BJ (cell line): ENCODE data around the gene MFAP4. TPM values are rescaled to one million over a fixed set of nuclear protein-coding genes. Genes with fewer than 3 reads are reported as not detected.

ENCODE experiments used
- CTCF ChIA-PET: fragments of 350-600 bp; formaldehyde crosslinking; extraction: SDS; loops from one replicate; lab custom pipeline; 2021; ENCODE audit warnings: antibody characterized with exemption, inconsistent platforms; lab: Yijun Ruan, JAX
- POLR2A ChIA-PET: fragments of 300-600 bp; sonication (Branson Sonifier 250); formaldehyde crosslinking; extraction: SDS; loops from one replicate; lab custom pipeline; 2021; ENCODE audit warnings: antibody characterized with exemption; lab: Charles Lee
- DNase-seq: peaks from one replicate; pipeline ENCODE4 v3.0.0-alpha.2; 2011; ENCODE audit warnings: low read depth
- H3K27me3 ChIP-seq: 2 replicates; pipeline ENCODE4 v1.6.0; 2011; ENCODE audit warnings: low read length; ENCODE audit not compliant: control insufficient read depth, insufficient read depth
- H3K36me3 ChIP-seq: 2 replicates; pipeline ENCODE4 v1.5.1; 2011; ENCODE audit warnings: low read length; ENCODE audit not compliant: control insufficient read depth, insufficient read depth
- H3K4me3 ChIP-seq: 2 replicates; pipeline ENCODE4 v1.5.1; 2011; ENCODE audit warnings: low read depth, mild to moderate bottlenecking, control low read depth, low read length
- polyA plus RNA-seq: library from polyadenylated mRNA; depleted of rRNA; stranded (reverse); fragments of >200 nt; gene quantifications from 2 replicates; pipeline ENCODE4 v1.2.3, GENCODE V29; 2011
- TF ChIP-seq, protein P1 (sequence below): IDR thresholded peaks from 2 replicates; pipeline ENCODE4 v1.5.1; 2011; ENCODE audit warnings: low read depth, mild to moderate bottlenecking, control low read depth, inconsistent platforms, low read length, moderate library complexity; ENCODE audit not compliant: insufficient read depth

MFAP4 gene
- polyA plus RNA-seq, 1 experiment = 86.8 TPM

DNA sequence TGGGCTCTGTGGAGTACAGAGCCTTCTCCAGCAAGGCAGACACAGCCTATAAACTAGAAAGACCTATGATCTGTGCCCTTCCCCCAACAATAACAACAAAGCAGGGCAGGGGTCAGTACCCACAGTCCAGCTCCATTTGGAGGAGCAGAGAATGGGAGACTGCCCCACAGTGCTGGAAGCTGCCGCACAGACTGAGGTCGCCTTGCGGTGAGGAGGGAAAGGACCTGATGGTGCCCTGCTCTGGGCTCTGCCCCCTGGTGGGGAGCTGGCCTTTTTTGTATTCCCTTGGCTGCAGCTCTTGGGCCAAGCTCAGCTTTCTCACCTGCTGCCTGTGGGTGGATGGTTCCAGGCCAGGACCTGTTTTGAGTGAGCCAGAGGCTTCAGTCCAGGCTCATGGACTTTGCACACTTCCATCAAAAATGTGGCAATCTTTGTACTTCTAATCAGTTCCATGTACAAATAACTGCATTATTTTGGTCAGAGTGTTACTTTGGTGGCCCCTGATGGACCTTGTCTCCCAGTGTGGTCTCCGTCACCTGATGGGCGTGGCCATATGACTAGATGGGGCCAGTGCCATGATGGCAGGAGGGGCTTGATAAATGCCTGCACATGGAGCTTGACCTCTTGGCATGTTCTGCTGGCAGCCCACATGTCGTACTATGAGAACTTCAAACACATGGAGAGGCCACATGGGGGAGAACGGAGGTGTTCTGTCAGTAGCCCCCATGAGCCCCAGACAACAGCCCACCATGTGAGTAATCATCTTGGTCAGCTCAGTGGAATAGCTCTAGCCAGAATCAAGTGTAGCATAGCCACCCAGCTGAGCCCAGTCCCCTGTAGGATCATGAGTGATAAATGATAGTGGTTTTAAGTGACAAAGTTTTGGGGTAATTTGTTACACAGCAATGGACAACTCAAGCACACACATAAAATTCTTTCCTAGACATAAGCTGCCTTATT is 48.7 kb downstream of the MFAP4 start:
- CTCF ChIA-PET = interaction anchor here (0.6 to 1.8 kb wide), 8 partner anchors 9 to 109 kb away, joined by 3 to 9 read pairs (median 4); no protein-coding TSS in a partner anchor
- Histone ChIP-seq H3K36me3 (peaks cover 9% of the 10 kb centered on the region), H3K4me3 (no peak overlapping the region), H3K27me3 (no peaks in the 10 kb centered on the region)
- TF ChIP-seq, protein P1, sequence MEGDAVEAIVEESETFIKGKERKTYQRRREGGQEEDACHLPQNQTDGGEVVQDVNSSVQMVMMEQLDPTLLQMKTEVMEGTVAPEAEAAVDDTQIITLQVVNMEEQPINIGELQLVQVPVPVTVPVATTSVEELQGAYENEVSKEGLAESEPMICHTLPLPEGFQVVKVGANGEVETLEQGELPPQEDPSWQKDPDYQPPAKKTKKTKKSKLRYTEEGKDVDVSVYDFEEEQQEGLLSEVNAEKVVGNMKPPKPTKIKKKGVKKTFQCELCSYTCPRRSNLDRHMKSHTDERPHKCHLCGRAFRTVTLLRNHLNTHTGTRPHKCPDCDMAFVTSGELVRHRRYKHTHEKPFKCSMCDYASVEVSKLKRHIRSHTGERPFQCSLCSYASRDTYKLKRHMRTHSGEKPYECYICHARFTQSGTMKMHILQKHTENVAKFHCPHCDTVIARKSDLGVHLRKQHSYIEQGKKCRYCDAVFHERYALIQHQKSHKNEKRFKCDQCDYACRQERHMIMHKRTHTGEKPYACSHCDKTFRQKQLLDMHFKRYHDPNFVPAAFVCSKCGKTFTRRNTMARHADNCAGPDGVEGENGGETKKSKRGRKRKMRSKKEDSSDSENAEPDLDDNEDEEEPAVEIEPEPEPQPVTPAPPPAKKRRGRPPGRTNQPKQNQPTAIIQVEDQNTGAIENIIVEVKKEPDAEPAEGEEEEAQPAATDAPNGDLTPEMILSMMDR = peak; percentile 54
- DNase-seq = no peak
- POLR2A ChIA-PET = no interaction called here

DNA sequence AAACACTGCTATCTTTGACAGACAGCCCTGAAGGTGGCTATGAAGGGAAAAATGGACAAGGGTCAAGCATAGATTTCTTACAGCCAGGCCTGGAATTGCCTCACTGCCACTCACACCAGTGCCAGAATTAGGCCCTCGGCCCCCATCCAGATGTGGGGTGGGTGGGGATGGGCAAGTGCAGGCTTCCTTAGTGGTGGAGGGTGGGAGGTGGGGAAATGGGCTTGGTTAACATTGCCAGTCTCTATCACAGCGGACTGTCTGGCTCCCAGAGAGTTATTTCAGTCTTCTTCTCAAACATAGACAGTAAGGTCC is 49.3 kb downstream of the MFAP4 start:
- Histone ChIP-seq H3K36me3 (peaks cover 9% of the 10 kb centered on the region), H3K27me3 (no peaks in the 10 kb centered on the region), H3K4me3 (no peak overlapping the region)
- ChIA-PET CTCF (interaction anchor here (1.0 to 1.8 kb wide), 3 partner anchors 8 to 109 kb away, joined by 3 to 9 read pairs (median 4); no protein-coding TSS in a partner anchor), POLR2A (no interaction called here)
- DNase-seq = no peak
- TF ChIP-seq, protein P1 = no peak

DNA sequence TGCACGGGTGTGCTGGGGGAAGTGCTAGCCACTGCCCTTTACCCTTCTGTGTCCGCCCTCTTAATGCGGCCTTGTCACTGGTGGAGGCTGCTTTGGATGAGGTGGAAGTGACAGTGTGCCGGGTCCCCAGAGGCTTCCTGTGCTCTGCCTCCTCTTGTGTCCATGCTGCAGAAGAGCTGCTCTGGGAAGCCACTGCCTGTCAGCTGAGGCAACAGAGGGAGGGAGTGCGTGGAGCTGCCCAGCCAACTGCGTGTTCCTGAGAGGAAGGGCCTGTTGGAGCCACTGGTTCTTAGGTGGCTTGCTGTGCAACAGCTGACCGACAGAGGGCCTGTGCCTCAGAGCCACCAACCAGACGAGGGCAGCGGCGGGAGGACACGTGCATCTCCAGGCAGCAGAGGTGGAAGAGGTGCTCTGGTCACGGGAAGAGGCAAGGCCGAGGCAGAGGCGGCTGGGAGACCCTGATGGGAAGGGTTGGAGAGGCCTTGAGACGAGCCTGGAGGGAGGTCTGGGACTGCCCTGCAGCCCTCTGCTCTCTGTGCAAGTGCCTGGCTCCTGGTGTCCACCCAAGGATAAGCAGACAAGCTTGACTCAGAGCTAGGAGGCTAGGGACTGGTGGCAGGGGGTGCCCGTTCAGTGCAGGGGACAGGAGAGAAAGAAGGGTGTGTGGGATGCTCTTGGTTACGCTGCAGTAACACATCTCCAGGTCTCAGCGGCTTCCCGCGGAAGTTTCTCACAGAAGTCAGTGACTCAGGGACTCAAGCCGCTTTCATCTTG is 49.9 kb downstream of the MFAP4 start:
- TF ChIP-seq, protein P1 = no peak
- ChIA-PET CTCF (interaction anchor here (0.9 to 1.8 kb wide), 3 partner anchors 8 to 15 kb away, joined by 3 to 9 read pairs (median 3); no protein-coding TSS in a partner anchor), POLR2A (no interaction called here)
- H3K27me3 ChIP-seq = no peaks in the 10 kb centered on the region
- H3K4me3 ChIP-seq = no peak overlapping the region
- peaks cover 9% of the 10 kb centered on the region for H3K36me3 ChIP-seq
- DNase-seq = no peak

DNA sequence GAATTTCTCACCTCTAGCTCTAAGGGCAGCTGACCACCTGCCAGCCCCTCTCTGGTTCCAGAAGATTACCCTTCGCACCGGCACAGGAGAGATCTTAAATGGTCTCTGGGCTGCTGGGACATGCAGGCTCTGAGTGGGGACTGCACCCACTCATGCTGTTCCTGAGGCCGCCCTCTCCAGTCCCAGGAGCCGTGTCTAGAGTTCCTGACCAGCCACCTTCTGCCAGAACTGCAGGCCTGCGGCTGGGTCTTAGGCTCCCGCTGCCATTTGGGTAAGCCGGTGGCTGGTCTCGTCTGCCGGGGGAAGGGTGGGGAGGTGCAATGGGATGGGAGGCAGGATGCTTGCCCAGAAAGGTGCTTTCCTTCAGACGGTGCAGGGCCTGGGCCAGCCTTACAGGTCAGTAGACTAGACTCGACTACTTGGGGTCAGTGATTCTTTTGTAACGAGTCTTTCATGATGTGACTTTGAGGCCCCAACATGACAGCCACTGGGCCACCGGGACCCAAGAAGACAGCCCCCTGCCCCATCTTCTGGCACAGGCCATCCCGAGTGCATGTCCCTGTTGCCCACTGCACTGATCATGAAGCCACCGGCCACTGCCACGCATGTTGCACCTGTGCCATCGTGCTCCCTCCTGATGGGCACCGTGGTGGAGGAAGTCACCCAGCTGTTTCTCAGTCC is 50.9 kb downstream of the MFAP4 start:
- no peak for DNase-seq
- POLR2A ChIA-PET = no interaction called here
- TF ChIP-seq, protein P1 = no peak
- no peaks in the 10 kb centered on the region for H3K27me3 ChIP-seq
- H3K36me3 ChIP-seq = peaks cover 9% of the 10 kb centered on the region
- CTCF ChIA-PET = no interaction called here
- no peak overlapping the region for H3K4me3 ChIP-seq
